Spleen (tissue), 7 donors: Measurements from ENCODE around the gene CNDP1.

Source experiments
- CTCF ChIP-seq, 11 experiments: fragments of 200-600 bp in 7 of 11; fragments of 450-650 bp in 4 of 11; sonication (generic) in 4 of 11; IDR thresholded peaks in 8 of 11; conservative IDR thresholded peaks in 3 of 11; 1 replicate in 7 of 11; 2 replicates in 4 of 11; pipeline versions ENCODE4 v1.4.0 to v1.8.0; 2016 to 2021; ENCODE audit warnings: antibody characterized with exemption in 11 of 11, inconsistent platforms in 4 of 11, mild to moderate bottlenecking in 1 of 11
- POLR2AphosphoS5 ChIP-seq, 3 donors: sonication (generic); formaldehyde crosslinking; IDR thresholded peaks; one replicate each; pipeline ENCODE4 v1.5.1; 2017; ENCODE audit warnings: antibody characterized with exemption in 3 of 3
- donor health status: DM: no; HTN: no; CAD: no; lungs with moderate emphysema.
- donor health status: DM: no; HTN: no; CAD: no.
- donor health status: DM: no; HTN: no; CAD: no.

- TF ChIP-seq CTCF (IDR thresholded peaks at IDR 0.05 in 8 of 11, conservative IDR thresholded peaks at IDR 0.05 in 3 of 11) (no peak), POLR2AphosphoS5 (IDR thresholded peaks at IDR 0.05) (no peak)
Observed at GRCh38 chr18:74541703-74542555, 7.6 kb downstream of the CNDP1 start.
